T follicular helper cell (primary cell): Measurements from ENCODE around the gene FAM228B.

Source experiments
- DNase-seq: peaks from one replicate; pipeline ENCODE4 v3.0.0-alpha.2; 2020; ENCODE audit warnings: low read depth

The FAM228B gene

DNA sequence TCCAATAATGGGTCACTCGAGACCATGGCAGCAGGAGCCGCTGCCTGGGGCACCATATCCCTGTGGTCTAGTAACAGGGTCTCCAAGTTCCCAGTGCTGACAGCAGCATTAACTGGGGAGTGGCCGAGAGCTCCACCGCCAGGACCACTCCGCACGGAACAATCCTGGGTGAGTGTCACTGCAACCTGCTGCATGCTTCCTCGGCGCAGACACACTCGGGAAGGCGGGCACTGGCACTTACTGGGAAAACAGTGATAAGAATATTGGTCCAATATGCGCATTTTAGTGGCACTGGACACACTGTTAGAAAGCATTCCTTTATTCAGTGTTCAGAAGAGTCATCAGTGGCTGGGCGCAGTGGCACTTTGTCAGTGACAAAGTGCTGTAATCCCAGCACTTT, 81.2 kb downstream of the FAM228B start:
- no peak for DNase-seq

DNA sequence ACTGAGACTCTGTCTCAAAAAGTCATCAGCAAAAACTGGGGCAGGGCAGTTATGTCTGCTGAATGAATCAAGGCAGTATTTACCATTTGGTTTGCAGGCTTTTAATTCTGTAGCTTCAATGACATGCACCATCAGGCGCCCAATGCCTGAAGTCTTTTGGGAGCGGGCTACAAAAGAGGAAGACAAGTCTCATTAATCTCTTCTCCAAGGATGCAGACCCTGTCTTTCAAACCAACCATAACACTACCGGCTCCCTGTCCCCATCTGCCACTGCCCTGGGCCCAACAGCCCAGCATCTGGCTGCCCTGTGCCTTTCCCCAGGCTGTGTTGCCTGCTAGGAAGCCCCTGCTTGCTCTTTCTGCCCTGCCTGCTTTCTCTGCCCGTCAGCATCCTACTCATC, 81.9 kb downstream of the FAM228B start:
- no peak for DNase-seq

DNA sequence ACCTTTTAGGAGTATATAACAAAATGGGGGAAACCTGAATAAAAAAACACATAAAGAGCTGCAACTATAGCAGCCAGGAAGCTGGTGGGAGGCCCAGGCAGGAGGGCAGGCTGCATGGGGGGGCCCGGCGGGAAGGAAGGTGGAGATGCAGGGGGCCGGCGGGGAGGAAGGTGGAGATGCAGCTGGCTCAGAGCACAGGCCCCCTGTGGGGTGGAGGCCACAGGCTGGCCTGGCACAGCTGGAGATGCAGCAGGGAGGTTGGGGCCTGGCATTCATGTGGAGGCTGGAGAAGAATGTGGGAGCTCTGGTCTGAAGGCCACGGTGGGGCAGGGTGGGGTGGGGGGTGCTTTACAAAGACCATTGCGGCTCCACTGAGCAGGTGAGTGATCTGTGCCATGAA, 83.0 kb downstream of the FAM228B start:
- DNase-seq, result no peak

DNA sequence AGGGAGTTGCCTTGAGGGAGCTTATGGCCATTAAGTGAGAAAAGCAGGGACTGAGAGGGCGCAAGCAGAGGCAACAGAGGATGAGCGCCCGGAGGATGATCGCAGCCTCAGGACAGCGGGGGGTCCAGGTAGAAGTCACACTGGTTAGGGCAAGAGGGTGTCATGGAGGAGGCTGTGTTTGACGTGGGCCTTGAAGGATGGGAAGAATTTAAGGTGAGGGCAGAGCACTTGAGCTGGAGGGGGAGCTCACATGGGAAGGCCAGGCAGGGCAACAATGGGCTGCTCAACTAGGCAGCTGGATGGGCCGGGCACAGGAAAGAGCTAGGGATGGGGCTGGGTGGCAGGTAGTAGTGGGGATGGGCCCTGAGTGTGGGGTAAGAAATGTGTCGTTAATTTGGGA, 83.4 kb downstream of the FAM228B start:
- no peak for DNase-seq

DNA sequence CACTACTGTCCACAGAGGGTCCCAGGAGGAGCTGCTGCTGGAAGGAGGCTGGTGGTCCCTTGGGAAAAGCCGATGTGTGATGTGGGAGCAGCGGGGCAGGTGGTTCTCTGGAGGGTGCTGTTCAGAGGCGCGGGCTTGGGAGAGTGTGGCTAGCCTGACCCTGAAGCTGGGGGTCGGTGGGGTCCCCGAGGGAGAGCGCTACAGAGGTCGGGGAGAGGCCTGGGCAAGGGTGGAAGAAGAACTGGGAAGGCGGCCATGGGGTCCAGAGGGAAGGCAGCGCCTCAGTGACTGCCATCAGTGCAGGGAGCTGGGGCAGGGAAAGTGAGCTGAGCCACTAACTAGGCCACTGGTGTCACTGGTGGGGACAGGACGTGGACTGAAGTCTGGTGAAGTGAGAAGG, 84.1 kb downstream of the FAM228B start:
- DNase-seq, result no peak

DNA sequence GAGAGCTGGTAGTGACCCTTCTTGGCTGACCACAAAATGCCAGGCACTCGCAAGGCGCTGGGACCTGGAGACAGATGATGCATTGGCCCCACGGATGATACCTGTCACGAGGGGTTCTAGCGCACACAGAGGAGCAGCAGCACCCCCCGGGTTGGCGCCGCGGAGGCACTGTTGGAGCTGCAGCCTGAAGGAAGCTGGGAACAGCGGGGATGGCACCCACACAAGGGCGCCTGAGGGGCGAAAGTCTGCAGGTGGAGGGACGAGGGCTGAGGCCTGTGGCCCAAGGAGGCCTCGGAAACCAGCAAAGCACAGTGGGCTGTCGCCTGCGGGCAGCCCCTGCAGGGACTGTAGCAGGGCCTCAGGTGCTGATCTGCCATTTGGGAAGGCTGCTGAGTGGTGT, 85.2 kb downstream of the FAM228B start:
- DNase-seq, result no peak

DNA sequence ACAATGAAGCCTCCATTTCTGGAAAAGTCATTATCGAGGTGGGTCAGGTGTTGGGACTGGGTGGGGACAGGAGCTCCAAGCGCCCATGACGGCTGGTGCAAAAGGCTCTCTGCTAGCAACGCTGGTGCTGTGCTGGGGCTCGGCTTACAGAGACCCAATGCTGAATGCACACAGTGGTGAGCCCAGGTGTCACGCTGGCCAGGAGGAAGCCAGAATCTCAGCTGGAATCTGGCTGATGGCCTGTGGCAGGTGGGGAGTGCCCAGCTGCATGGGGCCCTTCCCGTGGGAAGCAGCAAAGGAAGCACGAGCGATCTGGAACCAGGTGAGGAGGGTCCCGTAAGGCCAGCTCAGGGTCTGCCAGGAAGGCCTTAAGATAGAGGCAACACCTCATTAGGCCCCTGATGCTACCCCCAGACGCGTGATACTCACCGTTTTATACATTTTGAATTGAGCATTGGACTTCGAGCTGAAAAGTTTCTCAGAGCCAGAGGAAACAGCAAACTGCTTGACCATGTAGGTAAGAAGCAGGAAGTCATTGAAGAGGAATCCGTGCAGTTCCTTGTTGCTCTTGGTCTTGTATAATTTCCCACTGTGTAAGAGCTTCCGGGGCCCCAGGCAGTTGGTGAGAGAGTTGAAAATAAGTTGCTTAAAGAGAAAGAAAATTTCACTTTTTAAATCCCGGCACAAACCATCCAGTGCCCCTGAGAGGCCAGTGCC, 86.3 kb downstream of the FAM228B start:
- DNase-seq, result no peak

DNA sequence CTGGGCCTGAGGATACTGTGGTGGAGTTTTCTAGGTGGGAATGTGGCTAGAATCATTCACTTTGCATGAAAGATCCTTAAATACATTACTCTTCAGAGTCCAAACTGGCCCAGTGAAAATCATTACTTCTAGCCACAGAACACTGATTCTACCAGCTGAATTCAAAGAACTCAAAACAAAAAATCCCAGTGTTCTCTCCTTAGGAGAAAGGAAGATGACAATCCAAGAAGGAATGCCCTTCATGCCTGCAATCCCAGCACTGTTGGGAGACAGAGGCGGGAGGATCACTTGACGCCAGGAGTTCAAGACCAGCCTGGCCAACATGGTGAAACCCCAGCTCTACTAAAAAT, 86.8 kb downstream of the FAM228B start:
- no peak for DNase-seq

DNA sequence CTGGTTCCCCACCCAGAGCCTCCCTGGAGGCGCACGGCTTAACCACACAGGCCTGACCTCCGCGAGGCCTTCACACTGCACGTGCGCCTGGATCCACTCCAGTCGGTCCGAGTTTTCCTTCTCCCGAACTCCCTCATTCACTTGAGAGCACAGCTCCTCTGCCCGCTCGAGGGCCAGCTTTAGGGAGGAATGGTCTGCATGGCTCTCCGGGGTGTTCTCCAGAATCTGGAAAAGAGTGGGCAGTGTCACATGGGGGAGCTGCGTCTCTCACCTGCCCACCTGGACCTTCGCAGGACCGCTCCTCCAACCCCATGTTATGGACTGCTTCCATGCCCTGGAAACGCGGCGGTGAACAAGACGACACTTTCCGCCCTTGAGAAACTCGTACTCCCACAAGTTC, 87.5 kb downstream of the FAM228B start:
- no peak for DNase-seq

DNA sequence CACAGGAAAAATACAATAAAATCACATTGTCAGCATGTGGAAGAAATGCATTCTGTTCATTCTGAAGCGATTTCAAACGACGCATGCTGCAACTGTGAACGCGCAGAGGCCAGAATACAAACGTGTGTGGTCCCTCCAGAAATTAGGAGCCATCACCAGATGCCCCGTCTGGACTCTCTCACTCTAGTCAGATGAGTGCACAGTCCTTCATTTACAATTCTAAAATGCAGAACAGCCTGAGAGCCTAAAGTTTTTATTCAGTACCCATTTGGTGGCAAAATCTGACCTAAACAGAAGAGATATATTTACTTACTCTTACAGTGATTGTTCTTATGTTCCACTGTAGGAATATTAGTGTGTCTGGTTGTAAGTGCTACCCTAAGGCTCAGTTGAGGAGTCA, 88.1 kb downstream of the FAM228B start:
- DNase-seq, result no peak

DNA sequence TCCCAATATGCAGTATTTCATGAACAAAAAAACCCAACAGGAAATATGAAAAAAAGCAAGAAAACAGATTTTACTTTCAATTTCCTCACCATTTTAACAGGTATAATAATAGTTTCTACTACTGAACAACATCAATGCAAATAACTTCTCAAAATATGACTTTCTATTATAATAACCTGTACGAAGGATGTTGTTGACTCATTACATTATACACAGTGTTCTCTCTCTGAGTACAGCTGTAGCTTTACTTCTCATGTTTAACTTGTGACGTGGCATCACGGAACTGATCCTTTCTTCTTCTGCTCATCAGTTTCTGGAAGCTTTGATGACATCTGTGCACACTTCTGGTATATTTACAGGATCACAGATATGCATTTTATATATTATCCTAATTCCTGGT, 91.6 kb downstream of the FAM228B start:
- DNase-seq, result no peak
